ENCODE data around the gene ACTN1.

ACTN1 gene

DNA sequence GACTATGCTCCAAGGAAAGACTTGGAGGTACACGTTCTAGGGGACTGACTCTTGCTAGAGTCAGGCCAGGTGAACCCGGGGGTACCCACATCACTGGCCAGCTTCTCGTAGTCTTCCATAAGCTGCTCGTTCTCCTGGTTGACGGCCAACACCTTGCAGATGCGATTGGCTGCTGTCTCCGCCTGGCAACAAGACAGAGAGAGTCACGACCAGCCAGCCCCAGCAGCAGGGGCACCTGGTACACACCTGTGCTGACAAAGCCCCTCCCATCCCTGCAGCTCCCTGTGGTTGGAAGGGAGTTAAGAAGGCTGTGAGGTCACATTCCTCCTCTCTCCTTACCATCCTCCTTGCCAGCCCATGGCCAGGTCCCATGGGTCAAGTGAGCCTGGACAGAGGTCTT, 85.5 kb downstream of the ACTN1 start:
- Histone ChIP-seq H3K9me3 (ENCODE audit: control insufficient read depth, low read length) (no peaks in the 10 kb centered on the region), H2BK120ac (ENCODE audit: low read depth, low read length) (no peak overlapping the region), H3K36me3 (ENCODE audit: control insufficient read depth in 1 of 2, insufficient read depth in 2 of 2, low read depth in 1 of 2, low read length in 2 of 2) (peaks cover 88 to 97% of the 10 kb centered on the region in 2 experiments), H3K4me1 (ENCODE audit: control insufficient read depth, insufficient read depth, low read depth, low read length) (peaks cover 16% of the 10 kb centered on the region), H2BK15ac (ENCODE audit: low read depth, poor library complexity, severe bottlenecking) (no peak overlapping the region), H3K9ac (ENCODE audit: low read length) (no peak overlapping the region), H3K18ac (ENCODE audit: low read depth in 1 of 2, low read length in 2 of 2) (no peak overlapping the region), H3K27me3 (ENCODE audit: control insufficient read depth in 1 of 2, insufficient read depth in 1 of 2, low read length in 2 of 2) (no peaks in the 10 kb centered on the region), H3K4me3 (ENCODE audit: insufficient read depth in 1 of 2, low read depth in 1 of 2, low read length in 2 of 2) (no peak overlapping the region), H4K91ac (ENCODE audit: low read length) (no peak overlapping the region), H3K23ac (ENCODE audit: low read length in 2 of 2) (no peak overlapping the region), H4K8ac (ENCODE audit: low read length) (no peak overlapping the region), H3K4me2 (ENCODE audit: low read length, poor library complexity, severe bottlenecking) (no peak overlapping the region), H3K4ac (ENCODE audit: low read depth in 1 of 2, low read length in 2 of 2) (no peak overlapping the region), H2BK5ac (ENCODE audit: low read depth, low read length, poor library complexity, severe bottlenecking) (no peak overlapping the region), H3K79me1 (replicated peaks; ENCODE audit: low read length, poor library complexity, severe bottlenecking) (peaks cover 47% of the 10 kb centered on the region), H3K27ac (ENCODE audit: low read length, poor library complexity, severe bottlenecking) (no peak overlapping the region), H3K14ac (ENCODE audit: low read length in 2 of 2) (no peak overlapping the region), H2BK12ac (ENCODE audit: low read length in 2 of 2) (no peak overlapping the region), H2AFZ (ENCODE audit: low read depth, low read length) (no peak overlapping the region), H2AK5ac (ENCODE audit: low read length, severe bottlenecking) (no peak overlapping the region)
- no peak for DNase-seq
- WGBS = 95% methylated on average over 7 of the region's 8 CpGs

DNA sequence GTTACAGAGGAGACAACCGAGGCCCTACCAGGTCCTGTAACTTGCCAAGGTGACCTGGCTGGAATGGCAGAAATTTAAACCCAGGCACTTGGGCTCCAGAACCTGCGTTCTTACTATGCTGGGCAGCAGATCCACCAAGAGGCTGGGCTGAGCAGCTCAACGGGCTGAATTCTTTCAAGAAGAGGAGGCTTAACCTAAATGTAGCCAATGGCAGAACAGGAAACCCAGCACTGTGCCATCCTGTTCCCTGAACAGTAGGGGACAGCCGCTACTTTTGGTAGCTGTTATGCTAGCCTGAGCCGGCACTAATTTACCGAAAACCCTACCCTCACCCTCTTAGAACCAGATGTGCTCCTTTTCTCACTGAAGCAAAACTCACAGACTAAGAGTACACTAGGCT, 86.1 kb downstream of the ACTN1 start:
- Histone ChIP-seq H3K9me3 (ENCODE audit: control insufficient read depth, low read length) (no peaks in the 10 kb centered on the region), H2AFZ (ENCODE audit: low read depth, low read length) (no peak overlapping the region), H2BK15ac (ENCODE audit: low read depth, poor library complexity, severe bottlenecking) (no peak overlapping the region), H4K91ac (ENCODE audit: low read length) (no peak overlapping the region), H3K18ac (ENCODE audit: low read depth in 1 of 2, low read length in 2 of 2) (no peak overlapping the region), H3K23ac (ENCODE audit: low read length in 2 of 2) (no peak overlapping the region), H2BK120ac (ENCODE audit: low read depth, low read length) (no peak overlapping the region), H3K4me2 (ENCODE audit: low read length, poor library complexity, severe bottlenecking) (no peak overlapping the region), H2BK5ac (ENCODE audit: low read depth, low read length, poor library complexity, severe bottlenecking) (no peak overlapping the region), H3K79me1 (replicated peaks; ENCODE audit: low read length, poor library complexity, severe bottlenecking) (peaks cover 48% of the 10 kb centered on the region), H3K14ac (ENCODE audit: low read length in 2 of 2) (no peak overlapping the region), H3K36me3 (ENCODE audit: control insufficient read depth in 1 of 2, insufficient read depth in 2 of 2, low read depth in 1 of 2, low read length in 2 of 2) (peaks cover 89 to 97% of the 10 kb centered on the region in 2 experiments), H3K27me3 (ENCODE audit: control insufficient read depth in 1 of 2, insufficient read depth in 1 of 2, low read length in 2 of 2) (no peaks in the 10 kb centered on the region), H3K4ac (ENCODE audit: low read depth in 1 of 2, low read length in 2 of 2) (no peak overlapping the region), H3K4me3 (ENCODE audit: insufficient read depth in 1 of 2, low read depth in 1 of 2, low read length in 2 of 2) (no peak overlapping the region), H2BK12ac (ENCODE audit: low read length in 2 of 2) (no peak overlapping the region), H3K9ac (ENCODE audit: low read length) (no peak overlapping the region), H2AK5ac (ENCODE audit: low read length, severe bottlenecking) (no peak overlapping the region), H4K8ac (ENCODE audit: low read length) (no peak overlapping the region), H3K27ac (ENCODE audit: low read length, poor library complexity, severe bottlenecking) (no peak overlapping the region), H3K4me1 (ENCODE audit: control insufficient read depth, insufficient read depth, low read depth, low read length) (peaks cover 21% of the 10 kb centered on the region)
- WGBS = 93% methylated on average over 6 of the region's 6 CpGs
- no peak for DNase-seq

DNA sequence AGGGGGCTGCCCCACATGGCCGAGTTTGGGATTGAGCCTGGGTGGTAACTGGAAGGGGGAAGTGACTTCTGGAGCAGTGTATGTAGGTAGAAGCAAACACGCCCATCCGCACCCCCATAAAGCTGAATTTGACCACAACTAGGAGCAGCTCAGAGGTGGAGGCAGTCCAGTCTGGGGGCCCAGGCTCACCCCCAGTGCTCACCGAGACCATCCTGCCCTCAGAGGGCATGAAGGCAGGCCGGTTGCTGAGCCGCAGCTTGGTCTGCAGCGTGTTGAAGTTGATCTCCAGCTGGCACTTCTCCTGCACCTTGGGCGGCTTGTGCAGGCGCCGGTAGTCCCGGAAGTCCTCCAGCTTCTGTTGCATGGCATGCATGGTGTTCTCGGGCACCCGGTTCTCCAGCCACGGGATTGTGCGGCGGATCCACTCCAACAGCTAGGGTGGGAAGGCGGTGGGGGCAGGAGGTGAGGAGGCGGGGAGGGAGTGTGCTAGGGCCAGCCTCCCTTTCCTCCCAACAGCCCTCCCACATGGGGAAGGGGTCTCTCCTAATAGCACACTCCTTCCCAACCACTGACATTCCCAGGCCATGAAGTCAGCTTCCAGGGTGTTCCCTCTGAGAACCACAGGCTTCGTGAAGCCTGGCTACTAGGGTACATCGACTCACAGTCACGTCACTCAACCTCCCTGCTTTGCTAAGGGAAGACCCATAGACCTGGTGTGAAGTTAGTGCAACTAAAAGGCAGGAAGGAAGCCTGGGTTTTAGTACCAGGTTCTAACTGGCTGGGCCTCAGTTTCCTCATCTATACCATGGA, 87.0 kb downstream of the ACTN1 start:
- Histone ChIP-seq H3K79me1 (replicated peaks; ENCODE audit: low read length, poor library complexity, severe bottlenecking) (peaks cover 48% of the 10 kb centered on the region), H2AK5ac (ENCODE audit: low read length, severe bottlenecking) (no peak overlapping the region), H3K4me2 (ENCODE audit: low read length, poor library complexity, severe bottlenecking) (no peak overlapping the region), H2BK5ac (ENCODE audit: low read depth, low read length, poor library complexity, severe bottlenecking) (no peak overlapping the region), H3K9ac (ENCODE audit: low read length) (no peak overlapping the region), H2BK15ac (ENCODE audit: low read depth, poor library complexity, severe bottlenecking) (no peak overlapping the region), H3K27me3 (ENCODE audit: control insufficient read depth in 1 of 2, insufficient read depth in 1 of 2, low read length in 2 of 2) (no peaks in the 10 kb centered on the region), H2BK12ac (ENCODE audit: low read length in 2 of 2) (no peak overlapping the region), H2BK120ac (ENCODE audit: low read depth, low read length) (no peak overlapping the region), H3K9me3 (ENCODE audit: control insufficient read depth, low read length) (no peaks in the 10 kb centered on the region), H4K91ac (ENCODE audit: low read length) (no peak overlapping the region), H4K8ac (ENCODE audit: low read length) (peak overlapping the region; percentile 69), H3K23ac (ENCODE audit: low read length in 2 of 2) (no peak overlapping the region), H3K4me3 (ENCODE audit: insufficient read depth in 1 of 2, low read depth in 1 of 2, low read length in 2 of 2) (no peak overlapping the region), H2AFZ (ENCODE audit: low read depth, low read length) (no peak overlapping the region), H3K27ac (ENCODE audit: low read length, poor library complexity, severe bottlenecking) (peak overlapping the region; percentile 31), H3K4me1 (ENCODE audit: control insufficient read depth, insufficient read depth, low read depth, low read length) (peaks cover 22% of the 10 kb centered on the region), H3K14ac (ENCODE audit: low read length in 2 of 2) (no peak overlapping the region), H3K18ac (ENCODE audit: low read depth in 1 of 2, low read length in 2 of 2) (no peak overlapping the region), H3K4ac (ENCODE audit: low read depth in 1 of 2, low read length in 2 of 2) (no peak overlapping the region), H3K36me3 (ENCODE audit: control insufficient read depth in 1 of 2, insufficient read depth in 2 of 2, low read depth in 1 of 2, low read length in 2 of 2) (peaks cover 84 to 96% of the 10 kb centered on the region in 2 experiments)
- WGBS = 87% methylated on average over 15 of the region's 21 CpGs
- peak; percentile 60 for DNase-seq

DNA sequence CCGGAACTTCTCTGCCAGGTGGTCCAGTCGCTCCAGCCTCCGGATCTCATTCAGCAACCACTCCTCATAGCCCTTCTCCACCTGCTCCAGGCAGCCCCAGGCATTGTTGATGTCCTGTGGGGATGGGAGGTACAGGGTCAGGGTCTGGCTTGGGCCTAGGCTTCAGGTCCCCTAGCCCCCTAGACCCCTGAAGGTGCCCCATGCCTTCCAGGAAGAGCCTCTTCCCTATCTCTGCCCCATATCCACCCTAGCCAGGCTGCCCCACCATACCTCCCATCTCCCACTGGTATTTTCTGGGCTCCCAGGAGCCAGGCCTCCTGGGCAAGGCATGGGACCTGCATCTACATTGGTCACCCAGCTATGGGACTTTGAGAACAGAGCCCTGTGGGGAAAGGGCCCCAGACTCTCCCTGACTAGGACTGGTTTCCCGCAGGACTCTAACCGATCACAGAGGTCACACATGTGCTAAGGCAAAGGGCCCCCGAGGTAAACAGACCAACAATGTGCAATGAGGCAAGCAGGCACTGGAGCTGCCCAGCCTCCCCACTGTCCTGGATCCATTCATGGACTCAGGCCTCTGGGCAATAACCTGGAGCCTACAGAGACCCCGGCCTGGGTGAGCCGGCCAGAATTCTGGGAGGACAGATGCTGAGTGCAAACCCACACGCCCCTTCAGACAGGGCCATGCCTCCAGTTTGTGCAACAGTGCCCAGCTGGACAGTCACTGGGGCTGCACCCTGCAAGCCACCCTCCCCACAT, 88.8 kb downstream of the ACTN1 start:
- H3K4me3 ChIP-seq (ENCODE audit: insufficient read depth in 1 of 2, low read depth in 1 of 2, low read length in 2 of 2) = no peak overlapping the region
- no peak overlapping the region for H2AFZ ChIP-seq (ENCODE audit: low read depth, low read length)
- H3K27ac ChIP-seq (ENCODE audit: low read length, poor library complexity, severe bottlenecking) = no peak overlapping the region
- H3K4me2 ChIP-seq (ENCODE audit: low read length, poor library complexity, severe bottlenecking) = no peak overlapping the region
- peaks cover 47% of the 10 kb centered on the region for H3K79me1 ChIP-seq (replicated peaks; ENCODE audit: low read length, poor library complexity, severe bottlenecking)
- H4K8ac ChIP-seq (ENCODE audit: low read length) = no peak overlapping the region
- no peaks in the 10 kb centered on the region for H3K27me3 ChIP-seq (ENCODE audit: control insufficient read depth in 1 of 2, insufficient read depth in 1 of 2, low read length in 2 of 2)
- H2BK12ac ChIP-seq (ENCODE audit: low read length in 2 of 2) = no peak overlapping the region
- no peak overlapping the region for H2AK5ac ChIP-seq (ENCODE audit: low read length, severe bottlenecking)
- H4K91ac ChIP-seq (ENCODE audit: low read length) = no peak overlapping the region
- no peak overlapping the region for H2BK5ac ChIP-seq (ENCODE audit: low read depth, low read length, poor library complexity, severe bottlenecking)
- no peak overlapping the region for H2BK120ac ChIP-seq (ENCODE audit: low read depth, low read length)
- H3K4me1 ChIP-seq (ENCODE audit: control insufficient read depth, insufficient read depth, low read depth, low read length) = peaks cover 30% of the 10 kb centered on the region
- no peak overlapping the region for H3K14ac ChIP-seq (ENCODE audit: low read length in 2 of 2)
- peaks cover 79 to 94% of the 10 kb centered on the region in 2 experiments for H3K36me3 ChIP-seq (ENCODE audit: control insufficient read depth in 1 of 2, insufficient read depth in 2 of 2, low read depth in 1 of 2, low read length in 2 of 2)
- no peak for DNase-seq
- no peak overlapping the region for H3K9ac ChIP-seq (ENCODE audit: low read length)
- H3K18ac ChIP-seq (ENCODE audit: low read depth in 1 of 2, low read length in 2 of 2) = no peak overlapping the region
- H3K9me3 ChIP-seq (ENCODE audit: control insufficient read depth, low read length) = no peaks in the 10 kb centered on the region
- H3K4ac ChIP-seq (ENCODE audit: low read depth in 1 of 2, low read length in 2 of 2) = no peak overlapping the region
- WGBS = 82% methylated on average over 6 of the region's 9 CpGs
- no peak overlapping the region for H3K23ac ChIP-seq (ENCODE audit: low read length in 2 of 2)
- no peak overlapping the region for H2BK15ac ChIP-seq (ENCODE audit: low read depth, poor library complexity, severe bottlenecking)
